Endothelial cell of umbilical vein (primary cell): ENCODE data around the gene PPP1R16B. TPM values are rescaled to one million over a fixed set of nuclear protein-coding genes. Genes with fewer than 3 reads are reported as not detected.

Experiments used
- BruUV-seq: library from RNA; stranded (reverse); fragments of 400-500 nt; replicated peaks from 2 replicates; lab custom pipeline; 2021; lab: Mats Ljungman, UMichigan
- CTCF ChIA-PET: fragments of 300-600, 350-600 bp; sonication (Branson Sonifier 250); formaldehyde crosslinking; loops from one replicate; lab custom pipeline; 2021; ENCODE audit warnings: antibody characterized with exemption, inconsistent platforms; lab: Charles Lee
- POLR2A ChIA-PET: fragments of 300-600, 350-600 bp; sonication (Branson Sonifier 250); formaldehyde crosslinking; loops from one replicate; lab custom pipeline; 2021; ENCODE audit warnings: antibody characterized with exemption, inconsistent platforms; lab: Charles Lee
- DNase-seq: peaks from one replicate; pipeline ENCODE4 v3.0.0-alpha.2; 2011; ENCODE audit warnings: low read depth, low spot score
- FAIRE-seq: peaks from 2 replicates; lab custom pipeline; 2011; peaks lifted over from hg19 to GRCh38; lab: Jason Lieb, UNC
- H2AFZ ChIP-seq: 2 replicates; pipeline ENCODE4 v1.6.0; 2012; ENCODE audit warnings: low read depth, low read length, control low read depth, inconsistent platforms
- H3K27ac ChIP-seq: 2 replicates; pipeline ENCODE4 v1.5.1; 2011; ENCODE audit warnings: low read depth, mild to moderate bottlenecking, control low read depth, low read length, moderate library complexity; ENCODE audit not compliant: insufficient read depth
- H3K27me3 ChIP-seq, 2 experiments: 2 replicates each; pipeline versions ENCODE4 v1.6.0 to v1.6.1; 2011; ENCODE audit warnings: low read length in 2 of 2, mixed read lengths in 1 of 2; ENCODE audit not compliant: control insufficient read depth in 2 of 2, insufficient read depth in 2 of 2
- H3K36me3 ChIP-seq, 2 experiments: 2 replicates in 1 of 2; 3 replicates in 1 of 2; pipeline ENCODE4 v1.5.1; 2011; ENCODE audit warnings: low read length in 2 of 2, mild to moderate bottlenecking in 1 of 2, moderate library complexity in 1 of 2; ENCODE audit not compliant: control insufficient read depth in 2 of 2, insufficient read depth in 2 of 2; ENCODE audit errors: extremely low read depth in 1 of 2
- H3K4me1 ChIP-seq: 3 replicates; pipeline ENCODE4 v1.5.1; 2011; ENCODE audit warnings: mild to moderate bottlenecking, low read length; ENCODE audit not compliant: control insufficient read depth, insufficient read depth; ENCODE audit errors: extremely low read depth
- H3K4me2 ChIP-seq: 2 replicates; pipeline ENCODE4 v1.6.1; 2011; ENCODE audit warnings: low read length, control low read depth, mixed read lengths; ENCODE audit not compliant: insufficient read depth
- H3K4me3 ChIP-seq, 3 experiments: fragments of 200-600 bp in 1 of 3; sonication (generic), shearing (Covaris generic) in 1 of 3; replicated peaks in 1 of 3; 2 replicates each; pipeline ENCODE4 v1.5.1; 2011 to 2016; ENCODE audit warnings: control low read depth in 3 of 3, low read length in 3 of 3, mild to moderate bottlenecking in 2 of 3, inconsistent platforms in 1 of 3, low read depth in 1 of 3, moderate library complexity in 1 of 3; ENCODE audit not compliant: insufficient read depth in 1 of 3
- H3K79me2 ChIP-seq: 2 replicates; pipeline ENCODE4 v1.6.0; 2012; ENCODE audit warnings: low read length, inconsistent platforms; ENCODE audit not compliant: control insufficient read depth, insufficient read depth
- H3K9ac ChIP-seq: replicated peaks from 2 replicates; pipeline ENCODE3; 2011; ENCODE audit warnings: low read length, control low read depth; ENCODE audit not compliant: insufficient read depth; ENCODE audit errors: extremely low read depth
- H3K9me1 ChIP-seq: replicated peaks from 3 replicates; pipeline ENCODE4 v1.6.0; 2011; ENCODE audit warnings: mild to moderate bottlenecking, low read length; ENCODE audit not compliant: control insufficient read depth, insufficient read depth; ENCODE audit errors: extremely low read depth
- H3K9me3 ChIP-seq: replicated peaks from 2 replicates; pipeline ENCODE4 v1.5.1; 2012; ENCODE audit warnings: low read length, inconsistent platforms; ENCODE audit not compliant: control insufficient read depth, insufficient read depth
- H4K20me1 ChIP-seq: replicated peaks from 2 replicates; pipeline ENCODE3; 2011; ENCODE audit warnings: mild to moderate bottlenecking, low read length; ENCODE audit not compliant: control insufficient read depth, insufficient read depth; ENCODE audit errors: extremely low read depth
- CTCF ChIP-seq, 2 donors: IDR thresholded peaks; 1 replicate in 1 of 2; 2 replicates in 1 of 2; pipeline ENCODE4 v1.5.1; 2011; ENCODE audit warnings: low read length in 2 of 2, mild to moderate bottlenecking in 2 of 2, moderate library complexity in 2 of 2, control low read depth in 1 of 2, inconsistent platforms in 1 of 2, low read depth in 1 of 2; ENCODE audit not compliant: insufficient read depth in 1 of 2; ENCODE audit errors: extremely low read depth in 1 of 2
- EZH2 ChIP-seq: IDR thresholded peaks from 2 replicates; pipeline ENCODE4 v1.6.1; 2012; ENCODE audit warnings: borderline replicate concordance, low read depth, mild to moderate bottlenecking, moderate library complexity, low read length, inconsistent platforms; ENCODE audit not compliant: severe bottlenecking
- FOS ChIP-seq: IDR thresholded peaks from 2 replicates; pipeline ENCODE4 v1.6.1; 2011; ENCODE audit warnings: mild to moderate bottlenecking, low read length, moderate library complexity, borderline replicate concordance; ENCODE audit not compliant: insufficient read depth
- GATA2 ChIP-seq: IDR thresholded peaks from 2 replicates; pipeline ENCODE4 v1.7.0; 2011; ENCODE audit warnings: low read depth, mild to moderate bottlenecking, moderate library complexity, mixed read lengths, low read length; ENCODE audit not compliant: insufficient read length, insufficient read depth
- JUN ChIP-seq: IDR thresholded peaks from 2 replicates; pipeline ENCODE4 v1.6.1; 2011; ENCODE audit warnings: borderline replicate concordance, low read depth; ENCODE audit not compliant: insufficient read length, insufficient read depth
- MAX ChIP-seq: IDR thresholded peaks from 2 replicates; pipeline ENCODE4 v1.6.1; 2011; ENCODE audit not compliant: insufficient read depth, insufficient read length
- MYC ChIP-seq: IDR thresholded peaks from one replicate; pipeline ENCODE4 v1.6.1; 2011; ENCODE audit warnings: mild to moderate bottlenecking, low read depth, low read length
- POLR2A ChIP-seq: IDR thresholded peaks from 2 replicates; pipeline ENCODE4 v1.6.1; 2012; ENCODE audit warnings: low read depth, mild to moderate bottlenecking, control low read depth, low read length
- POLR2AphosphoS5 ChIP-seq: IDR thresholded peaks from 2 replicates; pipeline ENCODE4 v1.6.1; 2012; ENCODE audit warnings: low read depth, mild to moderate bottlenecking, control low read depth, low read length, moderate library complexity; ENCODE audit not compliant: insufficient read depth
- dilution Hi-C: fragments of 300-500 bp; cut with MboI; formaldehyde crosslinking; loops from one replicate; pipeline ENCODE4 v1.15.0; 2019; ENCODE audit warnings: low sequenced_read_pairs; ENCODE audit not compliant: extremely low pct_ligation_motif_present
- intact Hi-C: fragments of 100-400 bp; cut with micrococcal nuclease; formaldehyde crosslinking; loops from one replicate; pipeline ENCODE4 v1.10.0; 2022
- polyA plus RNA-seq, 4 experiments: library from polyadenylated mRNA; depleted of rRNA in 3 of 4; stranded (reverse) in 3 of 4; unstranded in 1 of 4; fragments of >200 nt; gene quantifications; 2 replicates each; pipeline versions ENCODE4 v1.2.1 to v1.2.3, GENCODE V29; 2011 to 2012; ENCODE audit warnings: missing spikeins in 1 of 4
- total RNA-seq: library from RNA; stranded (reverse); gene quantifications from 2 replicates; pipeline ENCODE4 v1.2.3, GENCODE V29; 2021

The PPP1R16B gene
- total and polyA plus RNA-seq, 2 donors (not counting 3 experiments of a cell fraction or from before 2014, with no cell fraction given): 34.7 to 68.1 TPM

GRCh38 chr20:38878866-38879265 lies 73.4 kb downstream of the PPP1R16B start:
- H3K27ac ChIP-seq: no peak overlapping the region
- no peak for FAIRE-seq
- intact Hi-C loops: no loop called here

More at GRCh38 chr20:38878866-38879265, 73.4 kb downstream of the PPP1R16B start:
- DNase-seq: no peak
- ChIA-PET POLR2A (no interaction called here), CTCF (interaction anchor here (0.6 to 1.8 kb wide), 5 partner anchors 12 to 47 kb away, joined by 3 to 8 read pairs (median 3); partner anchors contain the start of gene FAM83D)
- dilution Hi-C loops: no loop called here
- Histone ChIP-seq H3K79me2 (no peaks in the 10 kb centered on the region), H3K4me2 (no peak overlapping the region), H3K9me1 (no peaks in the 10 kb centered on the region), H3K9ac (no peak overlapping the region), H4K20me1 (no peaks in the 10 kb centered on the region), H3K27me3 (no peaks in the 10 kb centered on the region), H3K36me3 (no peaks in the 10 kb centered on the region), H3K9me3 (no peaks in the 10 kb centered on the region), H2AFZ (no peak overlapping the region), H3K4me3 (no peak overlapping the region), H3K4me1 (peaks cover 37% of the 10 kb centered on the region)
- no peak for TF ChIP-seq CTCF (IDR thresholded peaks at IDR 0.05; ENCODE audit: extremely low read depth in 1 of 2, insufficient read depth in 1 of 2, low read depth in 1 of 2, low read length in 2 of 2)
- TF ChIP-seq JUN: no peak
- no peak for TF ChIP-seq GATA2
- TF ChIP-seq FOS: no peak
- TF ChIP-seq EZH2: no peak
- TF ChIP-seq POLR2AphosphoS5: no peak
- TF ChIP-seq MYC: no peak
- no peak for TF ChIP-seq POLR2A
- TF ChIP-seq MAX: no peak
- BruUV-seq: no TSS peak
